Measurements from ENCODE around the gene CEP170.
"Not testable (repeated sequence)": the region's sequence is repeated elsewhere in the genome, so short reads cannot be mapped to it uniquely, and the experiment has no call there.

Gene CEP170

DNA sequence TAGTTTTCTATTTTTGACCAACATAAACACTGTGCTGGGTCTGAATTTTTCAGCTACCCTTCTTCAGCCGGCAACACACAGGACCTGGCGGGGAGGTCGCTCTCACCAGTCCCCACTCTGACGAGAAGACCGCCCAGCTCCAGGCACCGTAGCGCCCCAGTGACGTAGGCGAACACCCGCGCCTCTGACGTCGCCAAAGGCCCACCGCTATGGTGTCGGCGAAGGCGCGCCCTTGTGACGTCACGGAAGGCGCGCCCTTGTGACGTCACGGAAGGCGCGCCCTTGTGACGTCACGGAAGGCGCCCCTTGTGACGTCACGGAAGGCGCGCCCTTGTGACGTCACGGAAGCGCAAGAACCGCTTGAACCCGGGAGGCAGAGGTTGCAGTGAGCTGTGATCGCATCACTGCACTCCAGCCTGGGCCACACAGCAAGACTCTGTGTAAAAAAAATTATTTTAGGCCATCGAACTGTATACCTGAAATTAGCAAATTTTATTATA, 153.5 kb downstream of the CEP170 start:
- H3K27me3 ChIP-seq (ENCODE audit: low read depth); DNase-seq (ENCODE audit: low spot score in 2 of 2); H3K36me3 ChIP-seq (replicated peaks); H3K4me3 ChIP-seq; H3K9me3 ChIP-seq; in situ Hi-C loops (cut with MboI; ENCODE audit: low sequenced_read_pairs); H3K4me1 ChIP-seq: not testable (repeated sequence)

- H3K36me3 ChIP-seq (replicated peaks); in situ Hi-C loops (cut with MboI; ENCODE audit: low sequenced_read_pairs); DNase-seq (ENCODE audit: low spot score in 2 of 2); H3K4me1 ChIP-seq; H3K27me3 ChIP-seq (ENCODE audit: low read depth); H3K4me3 ChIP-seq; H3K9me3 ChIP-seq: not testable (repeated sequence)
Observed at GRCh38 chr1:243087368-243087767, 167.7 kb downstream of the CEP170 start.
